GM18502 (cell line): ENCODE measurements around the gene KRT7.
"Not testable (repeated sequence)": the region's sequence is repeated elsewhere in the genome, so short reads cannot be mapped to it uniquely, and the experiment has no call there.

Experiments used
- ATAC-seq: cut with Tn5 transposase; IDR thresholded peaks from one replicate; pipeline ENCODE4 v1.9.1; 2021; ENCODE audit warnings: mild to moderate bottlenecking; ENCODE audit not compliant: unreplicated experiment, poor library complexity

Gene KRT7

GRCh38 chr12:52227606-52228166, 5.4 kb upstream of the KRT7 start:
- ATAC-seq: no peak

GRCh38 chr12:52228366-52228765, 4.7 kb upstream of the KRT7 start:
- ATAC-seq: no peak

GRCh38 chr12:52228931-52229330, 4.1 kb upstream of the KRT7 start:
- no peak for ATAC-seq

- no peak for ATAC-seq
Observed at GRCh38 chr12:52229836-52230343, 3.2 kb upstream of the KRT7 start.

GRCh38 chr12:52230364-52231281, 2.4 kb upstream of the KRT7 start:
- no peak for ATAC-seq

GRCh38 chr12:52231305-52232202, 1.5 kb upstream of the KRT7 start:
- no peak for ATAC-seq

- ATAC-seq: no peak
Observed at GRCh38 chr12:52232203-52232673, 805 bp upstream of the KRT7 start.

GRCh38 chr12:52233462-52234207, 592 bp downstream of the KRT7 start:
- no peak for ATAC-seq

- ATAC-seq: no peak
Observed at GRCh38 chr12:52234223-52234810, 1.3 kb downstream of the KRT7 start.

GRCh38 chr12:52235001-52235764, 2.1 kb downstream of the KRT7 start:
- no peak for ATAC-seq

- no peak for ATAC-seq
Observed at GRCh38 chr12:52235822-52236361, 2.8 kb downstream of the KRT7 start.

- ATAC-seq: no peak
Observed at GRCh38 chr12:52236386-52237050, 3.5 kb downstream of the KRT7 start.

GRCh38 chr12:52238207-52238840, 5.3 kb downstream of the KRT7 start:
- ATAC-seq: no peak

- no peak for ATAC-seq
Observed at GRCh38 chr12:52238916-52239646, 6.0 kb downstream of the KRT7 start.

GRCh38 chr12:52239767-52240166, 6.7 kb downstream of the KRT7 start:
- ATAC-seq: no peak

- ATAC-seq: not testable (repeated sequence)
Observed at GRCh38 chr12:52240247-52240646, 7.2 kb downstream of the KRT7 start.
